ENCODE results near the gene ENKUR.

DNA sequence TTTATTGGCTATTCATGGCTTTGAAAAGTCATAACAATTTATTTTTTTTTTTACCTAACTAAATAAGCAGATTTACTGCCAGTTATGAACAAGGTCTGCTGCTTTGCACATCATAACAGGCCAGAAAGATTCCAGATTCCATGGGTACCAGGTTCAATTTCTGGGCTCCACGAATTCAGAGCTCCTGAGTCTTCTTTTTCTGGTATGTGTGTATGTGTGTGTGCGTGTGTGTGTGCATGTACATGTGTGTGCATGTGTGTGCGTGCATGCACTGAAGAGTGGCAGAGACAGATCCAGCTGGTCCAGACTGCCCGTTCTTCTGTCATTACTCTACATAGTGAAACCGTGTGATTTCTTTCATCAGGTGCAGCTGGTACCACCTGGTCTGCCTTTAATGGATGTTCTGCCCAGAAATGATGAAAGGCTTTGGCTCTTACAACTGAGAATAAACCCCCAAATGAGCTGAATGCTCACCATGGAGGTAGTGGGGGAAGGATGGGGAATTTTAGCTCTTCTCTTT lies 48.9 kb downstream of the ENKUR start:
- no peak for TF ChIP-seq ARNTL (CRISPR knock-in tag; IDR thresholded peaks at IDR 0.05; ENCODE audit: borderline replicate concordance, low read depth)
- TF ChIP-seq PPARA (CRISPR knock-in tag; IDR thresholded peaks at IDR 0.05; ENCODE audit: borderline replicate concordance), result no peak
- no peak for TF ChIP-seq ZNF8 (CRISPR knock-in tag; IDR thresholded peaks at IDR 0.05)
- no peak for TF ChIP-seq RARB (CRISPR knock-in tag; IDR thresholded peaks at IDR 0.05)
- TF ChIP-seq OSR1 (CRISPR knock-in tag; IDR thresholded peaks at IDR 0.05), result no peak
- TF ChIP-seq GLIS3 (CRISPR knock-in tag; IDR thresholded peaks at IDR 0.05), result no peak
- TF ChIP-seq CREB5 (CRISPR knock-in tag; IDR thresholded peaks at IDR 0.05; ENCODE audit: low read depth), result no peak

Data from SK-N-SH treated with all-trans-retinoic acid at 6 μM for 48 hours (cell line).